ENCODE results near the gene BAIAP2L1.

BAIAP2L1 gene

GRCh38 chr7:98244871-98245270 is 156.0 kb downstream of the BAIAP2L1 start:
- peaks cover 7% of the 10 kb centered on the region for H3K4me1 ChIP-seq (ENCODE audit: control insufficient read depth, insufficient read depth, low read depth, low read length)
- WGBS: 99% methylated on average over 14 of the region's 14 CpGs

GRCh38 chr7:98242934-98243333 is 158.0 kb downstream of the BAIAP2L1 start:
- Histone ChIP-seq H3K18ac (ENCODE audit: low read depth in 1 of 2, low read length in 2 of 2) (no peak overlapping the region), H2BK12ac (ENCODE audit: low read length in 2 of 2) (no peak overlapping the region), H3K9ac (ENCODE audit: low read length) (no peak overlapping the region), H3K36me3 (ENCODE audit: control insufficient read depth in 1 of 2, insufficient read depth in 2 of 2, low read depth in 1 of 2, low read length in 2 of 2) (peaks cover 35 to 78% of the 10 kb centered on the region in 2 experiments), H3K4me1 (ENCODE audit: control insufficient read depth, insufficient read depth, low read depth, low read length) (peaks cover 9% of the 10 kb centered on the region), H3K9me3 (ENCODE audit: control insufficient read depth, low read length) (no peaks in the 10 kb centered on the region), H3K23ac (ENCODE audit: low read length in 2 of 2) (no peak overlapping the region), H3K14ac (ENCODE audit: low read length in 2 of 2) (no peak overlapping the region), H3K4me2 (ENCODE audit: low read length, poor library complexity, severe bottlenecking) (no peak overlapping the region), H3K4ac (ENCODE audit: low read depth in 1 of 2, low read length in 2 of 2) (no peak overlapping the region), H2BK5ac (ENCODE audit: low read depth, low read length, poor library complexity, severe bottlenecking) (no peak overlapping the region), H2BK120ac (ENCODE audit: low read depth, low read length) (no peak overlapping the region), H3K4me3 (ENCODE audit: insufficient read depth in 1 of 2, low read depth in 1 of 2, low read length in 2 of 2) (no peak overlapping the region), H3K27me3 (ENCODE audit: control insufficient read depth in 1 of 2, insufficient read depth in 1 of 2, low read length in 2 of 2) (no peaks in the 10 kb centered on the region), H4K8ac (ENCODE audit: low read length) (no peak overlapping the region), H3K27ac (ENCODE audit: low read length, poor library complexity, severe bottlenecking) (no peak overlapping the region), H2BK15ac (ENCODE audit: low read depth, poor library complexity, severe bottlenecking) (no peak overlapping the region), H2AFZ (ENCODE audit: low read depth, low read length) (no peak overlapping the region), H4K91ac (ENCODE audit: low read length) (no peak overlapping the region), H2AK5ac (ENCODE audit: low read length, severe bottlenecking) (no peak overlapping the region), H3K79me1 (replicated peaks; ENCODE audit: low read length, poor library complexity, severe bottlenecking) (peaks cover 20% of the 10 kb centered on the region)
- no peak for DNase-seq
- 79% methylated on average over 4 of the region's 4 CpGs for WGBS

More at GRCh38 chr7:98244871-98245270, 156.0 kb downstream of the BAIAP2L1 start:
- Histone ChIP-seq H2BK15ac (ENCODE audit: low read depth, poor library complexity, severe bottlenecking) (no peak overlapping the region), H3K79me1 (replicated peaks; ENCODE audit: low read length, poor library complexity, severe bottlenecking) (peaks cover 29% of the 10 kb centered on the region), H3K4ac (ENCODE audit: low read depth in 1 of 2, low read length in 2 of 2) (no peak overlapping the region), H4K8ac (ENCODE audit: low read length) (no peak overlapping the region), H2AK5ac (ENCODE audit: low read length, severe bottlenecking) (no peak overlapping the region), H3K27me3 (ENCODE audit: control insufficient read depth in 1 of 2, insufficient read depth in 1 of 2, low read length in 2 of 2) (no peaks in the 10 kb centered on the region), H3K18ac (ENCODE audit: low read depth in 1 of 2, low read length in 2 of 2) (no peak overlapping the region), H3K23ac (ENCODE audit: low read length in 2 of 2) (no peak overlapping the region), H3K4me3 (ENCODE audit: insufficient read depth in 1 of 2, low read depth in 1 of 2, low read length in 2 of 2) (peak overlapping the region in 1 of 2 experiments; percentile 31), H2BK12ac (ENCODE audit: low read length in 2 of 2) (no peak overlapping the region), H3K9ac (ENCODE audit: low read length) (no peak overlapping the region), H3K4me2 (ENCODE audit: low read length, poor library complexity, severe bottlenecking) (no peak overlapping the region), H2AFZ (ENCODE audit: low read depth, low read length) (no peak overlapping the region), H4K91ac (ENCODE audit: low read length) (no peak overlapping the region), H3K27ac (ENCODE audit: low read length, poor library complexity, severe bottlenecking) (no peak overlapping the region), H2BK120ac (ENCODE audit: low read depth, low read length) (no peak overlapping the region), H2BK5ac (ENCODE audit: low read depth, low read length, poor library complexity, severe bottlenecking) (no peak overlapping the region), H3K14ac (ENCODE audit: low read length in 2 of 2) (no peak overlapping the region), H3K36me3 (ENCODE audit: control insufficient read depth in 1 of 2, insufficient read depth in 2 of 2, low read depth in 1 of 2, low read length in 2 of 2) (peaks cover 23 to 74% of the 10 kb centered on the region in 2 experiments), H3K9me3 (ENCODE audit: control insufficient read depth, low read length) (no peaks in the 10 kb centered on the region)
- no peak for DNase-seq

GRCh38 chr7:98242342-98242741 is 158.5 kb downstream of the BAIAP2L1 start:
- no peak overlapping the region for H2AK5ac ChIP-seq (ENCODE audit: low read length, severe bottlenecking)
- H2BK120ac ChIP-seq (ENCODE audit: low read depth, low read length): no peak overlapping the region
- no peak overlapping the region for H4K91ac ChIP-seq (ENCODE audit: low read length)
- peaks cover 9% of the 10 kb centered on the region for H3K4me1 ChIP-seq (ENCODE audit: control insufficient read depth, insufficient read depth, low read depth, low read length)
- no peaks in the 10 kb centered on the region for H3K9me3 ChIP-seq (ENCODE audit: control insufficient read depth, low read length)
- no peak for DNase-seq
- H3K79me1 ChIP-seq (replicated peaks; ENCODE audit: low read length, poor library complexity, severe bottlenecking): peaks cover 18% of the 10 kb centered on the region
- no peak overlapping the region for H2BK12ac ChIP-seq (ENCODE audit: low read length in 2 of 2)
- H3K4me3 ChIP-seq (ENCODE audit: insufficient read depth in 1 of 2, low read depth in 1 of 2, low read length in 2 of 2): no peak overlapping the region
- H2BK5ac ChIP-seq (ENCODE audit: low read depth, low read length, poor library complexity, severe bottlenecking): no peak overlapping the region
- H2BK15ac ChIP-seq (ENCODE audit: low read depth, poor library complexity, severe bottlenecking): no peak overlapping the region
- H3K4me2 ChIP-seq (ENCODE audit: low read length, poor library complexity, severe bottlenecking): no peak overlapping the region
- no peak overlapping the region for H3K23ac ChIP-seq (ENCODE audit: low read length in 2 of 2)
- H3K14ac ChIP-seq (ENCODE audit: low read length in 2 of 2): no peak overlapping the region
- peaks cover 36 to 78% of the 10 kb centered on the region in 2 experiments for H3K36me3 ChIP-seq (ENCODE audit: control insufficient read depth in 1 of 2, insufficient read depth in 2 of 2, low read depth in 1 of 2, low read length in 2 of 2)
- H3K18ac ChIP-seq (ENCODE audit: low read depth in 1 of 2, low read length in 2 of 2): no peak overlapping the region
- H3K9ac ChIP-seq (ENCODE audit: low read length): no peak overlapping the region
- no peak overlapping the region for H3K4ac ChIP-seq (ENCODE audit: low read depth in 1 of 2, low read length in 2 of 2)
- no peak overlapping the region for H3K27ac ChIP-seq (ENCODE audit: low read length, poor library complexity, severe bottlenecking)
- no peak overlapping the region for H4K8ac ChIP-seq (ENCODE audit: low read length)
- no peak overlapping the region for H2AFZ ChIP-seq (ENCODE audit: low read depth, low read length)
- no peaks in the 10 kb centered on the region for H3K27me3 ChIP-seq (ENCODE audit: control insufficient read depth in 1 of 2, insufficient read depth in 1 of 2, low read length in 2 of 2)
- 91% methylated on average over 1 of the region's 1 CpG for WGBS

- Histone ChIP-seq H2AK5ac (ENCODE audit: low read length, severe bottlenecking) (no peak overlapping the region), H3K18ac (ENCODE audit: low read depth in 1 of 2, low read length in 2 of 2) (no peak overlapping the region), H2BK120ac (ENCODE audit: low read depth, low read length) (no peak overlapping the region), H4K8ac (ENCODE audit: low read length) (no peak overlapping the region), H3K4me3 (ENCODE audit: insufficient read depth in 1 of 2, low read depth in 1 of 2, low read length in 2 of 2) (no peak overlapping the region), H2BK15ac (ENCODE audit: low read depth, poor library complexity, severe bottlenecking) (no peak overlapping the region), H3K9ac (ENCODE audit: low read length) (no peak overlapping the region), H3K14ac (ENCODE audit: low read length in 2 of 2) (no peak overlapping the region), H3K9me3 (ENCODE audit: control insufficient read depth, low read length) (no peaks in the 10 kb centered on the region), H3K36me3 (ENCODE audit: control insufficient read depth in 1 of 2, insufficient read depth in 2 of 2, low read depth in 1 of 2, low read length in 2 of 2) (peaks cover 36 to 78% of the 10 kb centered on the region in 2 experiments), H2AFZ (ENCODE audit: low read depth, low read length) (no peak overlapping the region), H3K23ac (ENCODE audit: low read length in 2 of 2) (no peak overlapping the region), H3K4ac (ENCODE audit: low read depth in 1 of 2, low read length in 2 of 2) (no peak overlapping the region), H3K27me3 (ENCODE audit: control insufficient read depth in 1 of 2, insufficient read depth in 1 of 2, low read length in 2 of 2) (no peaks in the 10 kb centered on the region), H3K4me1 (ENCODE audit: control insufficient read depth, insufficient read depth, low read depth, low read length) (peaks cover 9% of the 10 kb centered on the region), H3K4me2 (ENCODE audit: low read length, poor library complexity, severe bottlenecking) (no peak overlapping the region), H2BK5ac (ENCODE audit: low read depth, low read length, poor library complexity, severe bottlenecking) (no peak overlapping the region), H2BK12ac (ENCODE audit: low read length in 2 of 2) (no peak overlapping the region), H3K27ac (ENCODE audit: low read length, poor library complexity, severe bottlenecking) (no peak overlapping the region), H3K79me1 (replicated peaks; ENCODE audit: low read length, poor library complexity, severe bottlenecking) (peaks cover 12% of the 10 kb centered on the region), H4K91ac (ENCODE audit: low read length) (no peak overlapping the region)
- WGBS: 88% methylated on average over 16 of the region's 16 CpGs
- DNase-seq: no peak
Measured at GRCh38 chr7:98241674-98242241, 159.1 kb downstream of the BAIAP2L1 start.
